ENCODE results near the gene OR10A6.

DNA sequence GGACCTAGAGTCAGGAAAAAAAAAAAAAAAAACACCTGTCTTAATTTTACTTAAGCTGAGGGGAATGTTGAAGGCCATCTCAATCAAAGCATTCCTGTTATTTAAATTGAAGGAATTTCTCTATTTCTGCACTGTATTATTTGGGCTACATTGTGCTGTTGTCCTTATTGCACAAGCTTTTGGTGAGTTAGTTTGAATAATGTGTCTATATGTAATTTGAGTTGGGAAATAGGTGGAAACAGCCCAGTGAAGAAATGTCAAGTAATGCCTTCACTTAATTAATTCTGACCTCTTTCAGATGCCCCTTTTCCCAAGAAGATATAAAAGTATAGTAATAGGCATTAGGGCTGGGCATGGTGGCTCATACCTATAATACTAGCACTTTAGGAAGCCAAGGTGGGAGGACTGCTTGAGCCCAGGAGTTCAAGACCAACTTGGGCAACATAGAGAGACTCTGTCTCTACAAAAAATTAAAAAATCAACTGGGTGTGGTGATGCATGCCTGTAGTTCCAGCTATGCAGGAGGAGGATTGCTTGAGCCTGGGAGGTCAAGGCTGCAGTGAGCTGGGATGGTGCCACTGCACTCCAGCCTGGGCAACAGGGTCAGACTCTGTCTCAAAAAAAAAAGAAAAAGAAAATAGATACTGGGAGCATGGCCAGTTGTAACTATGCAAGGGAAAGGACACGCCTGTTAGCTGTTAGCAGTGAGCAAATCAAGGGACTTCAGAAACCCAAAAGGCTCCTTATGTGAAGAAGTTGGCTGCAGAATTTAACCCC, 34.9 kb downstream of the OR10A6 start:
- TF ChIP-seq POLR2A (IDR thresholded peaks at IDR 0.05; ENCODE audit: low read length): no peak
- TF ChIP-seq GATA1 (IDR thresholded peaks at IDR 0.05; ENCODE audit: low read depth, low read length): no peak
